WTC11 (cell line): ENCODE results near the gene MYL10. TPM values are rescaled to one million over a fixed set of nuclear protein-coding genes. Genes with fewer than 3 reads are reported as not detected.

Experiments used
- ATAC-seq: fragments of 200-7000 bp; cut with Tn5 transposase; 2 replicates; pipeline ENCODE4 v1.10.0; 2021; ENCODE audit warnings: mild to moderate bottlenecking, moderate library complexity
- CTCF ChIA-PET: fragments of 300-600 bp; sonication (Branson Sonifier 250); formaldehyde crosslinking; loops from one replicate; lab custom pipeline; 2021; ENCODE audit warnings: antibody characterized with exemption; lab: Charles Lee
- POLR2A ChIA-PET: fragments of 350-600 bp; sonication (Branson Sonifier 250); formaldehyde crosslinking; loops from one replicate; lab custom pipeline; 2021; ENCODE audit warnings: antibody characterized with exemption; lab: Charles Lee
- DNase-seq: peaks from one replicate; pipeline ENCODE4 v3.0.0; 2021; ENCODE audit warnings: low spot score
- H3K27ac Mint-ChIP-seq: 2 replicates; pipeline ENCODE4 v1.8.0; 2021; ENCODE audit warnings: mixed read lengths
- H3K27me3 Mint-ChIP-seq: 2 replicates; pipeline ENCODE4 v1.8.0; 2021; ENCODE audit warnings: low read depth, mild to moderate bottlenecking, moderate library complexity, mixed read lengths
- H3K36me3 Mint-ChIP-seq: 2 replicates; pipeline ENCODE4 v1.8.0; 2021; ENCODE audit warnings: mixed read lengths
- H3K4me1 Mint-ChIP-seq: 2 replicates; pipeline ENCODE4 v1.8.0; 2022; ENCODE audit warnings: mixed read lengths
- H3K4me3 Mint-ChIP-seq: 2 replicates; pipeline ENCODE4 v1.8.0; 2021; ENCODE audit warnings: mild to moderate bottlenecking, moderate library complexity, mixed read lengths
- H3K9me3 Mint-ChIP-seq: 2 replicates; pipeline ENCODE4 v1.8.0; 2021; ENCODE audit warnings: mixed read lengths
- CREM ChIP-seq: sonication (generic); formaldehyde crosslinking; IDR thresholded peaks from 2 replicates; pipeline ENCODE4 v1.8.1; 2022; ENCODE audit warnings: mild to moderate bottlenecking, missing genetic modification reagents, moderate library complexity
- E2F4 ChIP-seq: sonication (generic); formaldehyde crosslinking; IDR thresholded peaks from 2 replicates; pipeline ENCODE4 v1.8.1; 2022; ENCODE audit warnings: low read depth, mild to moderate bottlenecking, moderate library complexity, missing genetic modification reagents, borderline replicate concordance
- EMX1 ChIP-seq: fragments of 250-450 bp; sonication (Bioruptor Pico); IDR thresholded peaks from 2 replicates; pipeline ENCODE4 v1.8.0; 2021; ENCODE audit warnings: mild to moderate bottlenecking
- ERG ChIP-seq: fragments of 250-450 bp; sonication (Bioruptor Pico); IDR thresholded peaks from 2 replicates; pipeline ENCODE4 v1.8.0; 2021; ENCODE audit warnings: mild to moderate bottlenecking
- FOXK1 ChIP-seq: sonication (generic); formaldehyde crosslinking; IDR thresholded peaks from 2 replicates; pipeline ENCODE4 v1.8.0; 2022; ENCODE audit warnings: mild to moderate bottlenecking, moderate library complexity, missing genetic modification reagents
- FOXP1 ChIP-seq: sonication (generic); formaldehyde crosslinking; IDR thresholded peaks from 2 replicates; pipeline ENCODE4 v1.8.0; 2022; ENCODE audit warnings: missing genetic modification reagents, mild to moderate bottlenecking, moderate library complexity, borderline replicate concordance
- GABPB1 ChIP-seq: sonication (generic); formaldehyde crosslinking; IDR thresholded peaks from 2 replicates; pipeline ENCODE4 v1.8.1; 2023; ENCODE audit warnings: mild to moderate bottlenecking, missing genetic modification reagents
- HMGA2 ChIP-seq: fragments of 250-450 bp; sonication (Bioruptor Pico); IDR thresholded peaks from 2 replicates; pipeline ENCODE4 v1.4.0; 2021; ENCODE audit warnings: mild to moderate bottlenecking, moderate library complexity
- JAZF1 ChIP-seq: fragments of 250-450 bp; sonication (Bioruptor Pico); IDR thresholded peaks from 2 replicates; pipeline ENCODE4 v1.9.0; 2021; ENCODE audit warnings: moderate library complexity, mild to moderate bottlenecking, inconsistent platforms
- KAT7 ChIP-seq: sonication (generic); formaldehyde crosslinking; IDR thresholded peaks from 2 replicates; pipeline ENCODE4 v1.8.1; 2023; ENCODE audit warnings: missing genetic modification reagents, mild to moderate bottlenecking, borderline replicate concordance
- MAX ChIP-seq: sonication (generic); formaldehyde crosslinking; IDR thresholded peaks from 2 replicates; pipeline ENCODE4 v1.8.0; 2022; ENCODE audit warnings: mild to moderate bottlenecking, missing genetic modification reagents
- MYBL2 ChIP-seq: sonication (generic); formaldehyde crosslinking; IDR thresholded peaks from 2 replicates; pipeline ENCODE4 v1.8.1; 2023; ENCODE audit warnings: mild to moderate bottlenecking, moderate library complexity, missing genetic modification reagents
- NFE2L1 ChIP-seq: sonication (generic); formaldehyde crosslinking; IDR thresholded peaks from 2 replicates; pipeline ENCODE4 v1.8.1; 2023; ENCODE audit warnings: missing genetic modification reagents
- NR1H2 ChIP-seq: sonication (generic); formaldehyde crosslinking; IDR thresholded peaks from 2 replicates; pipeline ENCODE4 v1.9.0; 2021; ENCODE audit warnings: mild to moderate bottlenecking, moderate library complexity, missing genetic modification reagents
- NR2C2 ChIP-seq: sonication (generic); formaldehyde crosslinking; IDR thresholded peaks from 2 replicates; pipeline ENCODE4 v1.8.0; 2022; ENCODE audit warnings: mild to moderate bottlenecking, missing genetic modification reagents
- PRRX2 ChIP-seq: fragments of 250-450 bp; sonication (Bioruptor Pico); IDR thresholded peaks from 2 replicates; pipeline ENCODE4 v1.8.0; 2021; ENCODE audit warnings: mild to moderate bottlenecking
- RELA ChIP-seq: sonication (generic); formaldehyde crosslinking; IDR thresholded peaks from 2 replicates; pipeline ENCODE4 v1.8.1; 2022; ENCODE audit warnings: missing genetic modification reagents, mild to moderate bottlenecking, borderline replicate concordance
- SMAD3 ChIP-seq: sonication (generic); formaldehyde crosslinking; IDR thresholded peaks from 2 replicates; pipeline ENCODE4 v1.8.0; 2022; ENCODE audit warnings: missing genetic modification reagents, mild to moderate bottlenecking, borderline replicate concordance
- SMAD4 ChIP-seq: sonication (generic); formaldehyde crosslinking; IDR thresholded peaks from 2 replicates; pipeline ENCODE4 v1.8.0; 2022; ENCODE audit warnings: mild to moderate bottlenecking, missing genetic modification reagents
- SOX15 ChIP-seq: fragments of 250-450 bp; sonication (Bioruptor Pico); IDR thresholded peaks from 2 replicates; pipeline ENCODE4 v1.9.0; 2021; ENCODE audit warnings: mild to moderate bottlenecking
- STAT6 ChIP-seq: sonication (generic); formaldehyde crosslinking; conservative IDR thresholded peaks from 2 replicates; pipeline ENCODE4 v1.8.1; 2023; ENCODE audit warnings: mild to moderate bottlenecking, low read depth, missing genetic modification reagents, moderate library complexity
- TCF7 ChIP-seq: sonication (generic); formaldehyde crosslinking; IDR thresholded peaks from 2 replicates; pipeline ENCODE4 v1.8.0; 2022; ENCODE audit warnings: mild to moderate bottlenecking, low read depth, missing genetic modification reagents, moderate library complexity
- TEAD1 ChIP-seq: sonication (generic); formaldehyde crosslinking; IDR thresholded peaks from 2 replicates; pipeline ENCODE4 v1.8.0; 2022; ENCODE audit warnings: mild to moderate bottlenecking, missing genetic modification reagents
- TEAD4 ChIP-seq: sonication (generic); formaldehyde crosslinking; IDR thresholded peaks from 2 replicates; pipeline ENCODE4 v1.8.0; 2022; ENCODE audit warnings: mild to moderate bottlenecking, missing genetic modification reagents
- ZBTB21 ChIP-seq: sonication (generic); formaldehyde crosslinking; IDR thresholded peaks from 2 replicates; pipeline ENCODE4 v1.8.1; 2023; ENCODE audit warnings: mild to moderate bottlenecking, missing genetic modification reagents, borderline replicate concordance
- ZNF281 ChIP-seq: sonication (generic); formaldehyde crosslinking; IDR thresholded peaks from 2 replicates; pipeline ENCODE4 v1.8.0; 2023; ENCODE audit warnings: mild to moderate bottlenecking, missing genetic modification reagents
- ZNF396 ChIP-seq: fragments of 250-450 bp; sonication (Bioruptor Pico); IDR thresholded peaks from 2 replicates; pipeline ENCODE4 v1.8.0; 2021; ENCODE audit warnings: mild to moderate bottlenecking, moderate library complexity, borderline replicate concordance
- total RNA-seq: library from RNA; stranded (reverse); gene quantifications from 3 replicates; pipeline ENCODE4 v1.2.3, GENCODE V29; 2021

MYL10 gene
- total RNA-seq, 1 experiment from 2014 or later: not detected

- TF ChIP-seq SMAD4 (CRISPR knock-in tag) (no peak), ZBTB21 (CRISPR knock-in tag) (no peak), ZNF396 (CRISPR knock-in tag) (no peak), TEAD1 (CRISPR knock-in tag) (no peak), NR1H2 (no peak), TCF7 (CRISPR knock-in tag) (no peak), MAX (CRISPR knock-in tag) (no peak), KAT7 (CRISPR knock-in tag) (no peak), GABPB1 (CRISPR knock-in tag) (no peak), PRRX2 (CRISPR knock-in tag) (no peak), ERG (CRISPR knock-in tag) (no peak), CREM (CRISPR knock-in tag) (no peak), TEAD4 (CRISPR knock-in tag) (no peak)
- Mint-ChIP-seq H3K36me3 (0 out of 2 replicates have a peak, but pooled peaks cover 4% of the 10 kb centered on the region), H3K4me3 (no peak overlapping the region), H3K27me3 (no peaks in the 10 kb centered on the region; the same call in 1 of the 2 replicates), H3K27ac (no peak overlapping the region), H3K4me1 (peaks cover 4% of the 10 kb centered on the region; the same call in 1 of the 2 replicates), H3K9me3 (peaks cover 15% of the 10 kb centered on the region)
- ATAC-seq (no peak), DNase-seq (no peak)
- ChIA-PET CTCF (interaction anchor here (0.6 to 0.8 kb wide), 3 partner anchors 11 to 622 kb away, joined by 3 to 4 read pairs (median 3); no protein-coding TSS in a partner anchor), POLR2A (no interaction called here)
These were observed 7.9 kb upstream of the MYL10 start for GRCh38 chr7:101636822-101637623.

- ATAC-seq (no peak), DNase-seq (no peak)
- Mint-ChIP-seq H3K4me3 (no peak overlapping the region), H3K9me3 (peaks cover 15% of the 10 kb centered on the region), H3K27me3 (no peaks in the 10 kb centered on the region; the same call in 1 of the 2 replicates), H3K36me3 (0 out of 2 replicates have a peak, but pooled peaks cover 4% of the 10 kb centered on the region), H3K27ac (no peak overlapping the region), H3K4me1 (peaks cover 4% of the 10 kb centered on the region; the same call in 1 of the 2 replicates)
- ChIA-PET POLR2A (interaction anchor here (0.7 kb wide), 1 partner anchor 94 kb away, joined by 3 read pairs; no protein-coding TSS in a partner anchor), CTCF (interaction anchor here (0.7 to 1.3 kb wide), 2 partner anchors 11 to 1942 kb away, joined by 3 to 4 read pairs; no protein-coding TSS in a partner anchor)
- TF ChIP-seq TEAD4 (CRISPR knock-in tag) (no peak), ZNF281 (CRISPR knock-in tag) (no peak), NFE2L1 (CRISPR knock-in tag) (no peak), EMX1 (CRISPR knock-in tag) (no peak), MYBL2 (no peak), JAZF1 (no peak), SMAD4 (CRISPR knock-in tag) (no peak), FOXP1 (CRISPR knock-in tag) (no peak), STAT6 (CRISPR knock-in tag) (no peak), RELA (CRISPR knock-in tag) (no peak), E2F4 (CRISPR knock-in tag) (no peak), FOXK1 (no peak), NR2C2 (no peak), SOX15 (CRISPR knock-in tag) (no peak), HMGA2 (CRISPR knock-in tag) (no peak), SMAD3 (CRISPR knock-in tag) (no peak)
These were observed 6.4 kb upstream of the MYL10 start for GRCh38 chr7:101635484-101635883.
